Liver (tissue), 9 donors: ENCODE results near the gene SRD5A1. TPM values are rescaled to one million over a fixed set of nuclear protein-coding genes. Genes with fewer than 3 reads are reported as not detected.

Source experiments
- DNase-seq: peaks from one replicate; pipeline ENCODE4 v3.0.0-alpha.2; 2017; ENCODE audit warnings: low spot score
- H3K27ac ChIP-seq, 2 donors: one replicate each; pipeline ENCODE4 v1.7.0; 2013; ENCODE audit warnings: inconsistent platforms in 2 of 2, low read length in 2 of 2, control low read depth in 1 of 2, low read depth in 1 of 2, mild to moderate bottlenecking in 1 of 2
- H3K27me3 ChIP-seq, 4 donors: one replicate each; pipeline versions ENCODE4 v1.6.1 to v1.7.0; 2013; ENCODE audit warnings: low read length in 3 of 4, inconsistent platforms in 1 of 4, mild to moderate bottlenecking in 1 of 4, moderate library complexity in 1 of 4; ENCODE audit not compliant: control insufficient read depth in 4 of 4, insufficient read depth in 4 of 4
- H3K36me3 ChIP-seq, 4 donors: one replicate each; pipeline versions ENCODE4 v1.6.1 to v1.7.0; 2013; ENCODE audit warnings: low read length in 3 of 4, mild to moderate bottlenecking in 3 of 4, low read depth in 1 of 4, moderate library complexity in 1 of 4; ENCODE audit not compliant: control insufficient read depth in 4 of 4, insufficient read depth in 3 of 4
- H3K4me1 ChIP-seq, 4 donors: one replicate each; pipeline versions ENCODE4 v1.6.1 to v1.7.0; 2013; ENCODE audit warnings: low read length in 3 of 4, mild to moderate bottlenecking in 3 of 4, moderate library complexity in 1 of 4; ENCODE audit not compliant: control insufficient read depth in 4 of 4, insufficient read depth in 4 of 4
- H3K4me3 ChIP-seq, 3 donors: one replicate each; pipeline versions ENCODE4 v1.6.1 to v1.7.0; 2013; ENCODE audit warnings: low read length in 3 of 3, control low read depth in 1 of 3, low read depth in 1 of 3, mild to moderate bottlenecking in 1 of 3
- H3K9ac ChIP-seq, 2 donors: one replicate each; pipeline ENCODE4 v1.7.0; 2013; ENCODE audit warnings: low read length in 2 of 2, mild to moderate bottlenecking in 2 of 2, moderate library complexity in 2 of 2, control low read depth in 1 of 2, low read depth in 1 of 2
- H3K9me3 ChIP-seq, 4 donors: one replicate each; pipeline versions ENCODE4 v1.6.1 to v1.7.0; 2013; ENCODE audit warnings: low read length in 3 of 4; ENCODE audit not compliant: control insufficient read depth in 4 of 4
- EGR1 ChIP-seq, 2 donors: IDR thresholded peaks; 2 replicates each; pipeline ENCODE4 v1.6.1; 2016 to 2018; ENCODE audit warnings: antibody characterized with exemption in 2 of 2, low read depth in 2 of 2
- FOXA2 ChIP-seq: IDR thresholded peaks from 2 replicates; pipeline ENCODE4 v1.6.1; 2016; ENCODE audit warnings: antibody characterized with exemption
- GABPA ChIP-seq, 2 donors: IDR thresholded peaks in 1 of 2; conservative IDR thresholded peaks in 1 of 2; 2 replicates each; pipeline ENCODE4 v1.6.1; 2016; ENCODE audit warnings: antibody characterized with exemption in 2 of 2, mild to moderate bottlenecking in 1 of 2, moderate library complexity in 1 of 2
- HNF4A ChIP-seq, 2 donors: conservative IDR thresholded peaks; 2 replicates each; pipeline ENCODE4 v1.6.1; 2016; ENCODE audit warnings: antibody characterized with exemption in 2 of 2, mild to moderate bottlenecking in 2 of 2
- HNF4G ChIP-seq: IDR thresholded peaks from 2 replicates; pipeline ENCODE4 v1.6.1; 2016; ENCODE audit warnings: antibody characterized with exemption
- JUND ChIP-seq, 2 donors: IDR thresholded peaks; 2 replicates each; pipeline ENCODE4 v1.6.1; 2016; ENCODE audit warnings: antibody characterized with exemption in 2 of 2
- NR2F2 ChIP-seq: IDR thresholded peaks from 2 replicates; pipeline ENCODE4 v1.6.1; 2016; ENCODE audit warnings: antibody characterized with exemption
- RAD21 ChIP-seq, 2 donors: IDR thresholded peaks; 2 replicates each; pipeline ENCODE4 v1.6.1; 2016; ENCODE audit warnings: antibody characterized with exemption in 2 of 2, mild to moderate bottlenecking in 2 of 2
- RXRA ChIP-seq, 2 donors: IDR thresholded peaks; 2 replicates each; pipeline ENCODE4 v1.6.1; 2017 to 2018; ENCODE audit warnings: antibody characterized with exemption in 2 of 2, mild to moderate bottlenecking in 1 of 2
- TAF1 ChIP-seq: conservative IDR thresholded peaks from 2 replicates; pipeline ENCODE4 v1.6.1; 2016; ENCODE audit warnings: antibody characterized with exemption, mild to moderate bottlenecking
- WGBS: extraction: QIAGEN DNeasy Blood & Tissue Kit; methylation state at CpG from one replicate; pipeline ENCODE4 v1.1.7; 2013; 5-methylcytosine and 5-hydroxymethylcytosine counted together
- polyA plus RNA-seq, 2 donors: library from polyadenylated mRNA; stranded (reverse) in 1 of 2; unstranded in 1 of 2; fragments of 200-250 nt in 1 of 2; fragments of >200 nt in 1 of 2; fragmentation: Nextera tagmentation in 1 of 2; extraction: Ambion mirVana in 1 of 2; gene quantifications; one replicate each; pipeline versions ENCODE4 v1.2.1 to v1.2.3, GENCODE V29; 2013 to 2015
- total RNA-seq, 2 donors: library from RNA; depleted of rRNA; stranded (reverse); fragments of >200 nt; gene quantifications; one replicate each; pipeline ENCODE4 v1.2.3, GENCODE V29; 2014
- TF ChIP-seq, protein P1 (sequence below): fragments of 150-350 bp; IDR thresholded peaks from 2 replicates; pipeline ENCODE4 v1.5.1; 2017; ENCODE audit warnings: improper control_type of control experiment, low read depth, low read length; ENCODE audit not compliant: missing input control
- TF ChIP-seq, protein P2 (sequence below): IDR thresholded peaks from 2 replicates; pipeline ENCODE4 v1.6.1; 2016; ENCODE audit warnings: antibody characterized with exemption
- TF ChIP-seq, protein P3 (sequence below): IDR thresholded peaks from 2 replicates; pipeline ENCODE4 v1.6.1; 2016; ENCODE audit warnings: antibody characterized with exemption, mild to moderate bottlenecking
- donor health status: healthy.
- donor health status: healthy.
- donor health status: healthy.
- donor health status: healthy.
- donor health status: healthy.

The SRD5A1 gene
- total and polyA plus RNA-seq, 4 donors: 6.3 to 87.0 (median 47.7) TPM

DNA sequence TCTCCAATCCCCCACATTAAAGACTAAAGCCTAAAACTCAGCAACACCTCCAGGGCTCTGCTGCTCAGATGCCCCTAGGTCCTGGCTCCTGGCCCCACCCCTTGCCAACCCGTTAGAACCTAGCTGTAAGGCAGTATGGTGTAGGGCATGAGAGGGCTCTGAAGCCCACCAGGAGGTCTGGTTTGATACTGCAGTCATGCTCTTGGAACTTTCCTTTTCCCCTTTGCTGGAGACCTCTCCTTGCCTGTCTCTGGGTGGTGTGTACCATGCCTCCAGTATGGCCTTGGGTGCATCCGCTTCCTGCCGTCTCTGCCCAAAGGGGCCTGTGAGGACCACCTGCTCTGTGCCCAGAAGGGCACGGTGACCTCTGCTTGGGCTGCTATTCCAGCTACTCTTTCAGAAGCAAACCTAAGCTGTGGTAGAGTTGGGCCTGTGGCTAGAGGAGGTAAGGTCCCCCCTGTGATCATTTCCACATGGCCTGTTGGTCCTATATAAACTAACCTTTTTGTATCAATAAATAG lies 83.4 kb downstream of the SRD5A1 start (continued):
- TF ChIP-seq, protein P1, sequence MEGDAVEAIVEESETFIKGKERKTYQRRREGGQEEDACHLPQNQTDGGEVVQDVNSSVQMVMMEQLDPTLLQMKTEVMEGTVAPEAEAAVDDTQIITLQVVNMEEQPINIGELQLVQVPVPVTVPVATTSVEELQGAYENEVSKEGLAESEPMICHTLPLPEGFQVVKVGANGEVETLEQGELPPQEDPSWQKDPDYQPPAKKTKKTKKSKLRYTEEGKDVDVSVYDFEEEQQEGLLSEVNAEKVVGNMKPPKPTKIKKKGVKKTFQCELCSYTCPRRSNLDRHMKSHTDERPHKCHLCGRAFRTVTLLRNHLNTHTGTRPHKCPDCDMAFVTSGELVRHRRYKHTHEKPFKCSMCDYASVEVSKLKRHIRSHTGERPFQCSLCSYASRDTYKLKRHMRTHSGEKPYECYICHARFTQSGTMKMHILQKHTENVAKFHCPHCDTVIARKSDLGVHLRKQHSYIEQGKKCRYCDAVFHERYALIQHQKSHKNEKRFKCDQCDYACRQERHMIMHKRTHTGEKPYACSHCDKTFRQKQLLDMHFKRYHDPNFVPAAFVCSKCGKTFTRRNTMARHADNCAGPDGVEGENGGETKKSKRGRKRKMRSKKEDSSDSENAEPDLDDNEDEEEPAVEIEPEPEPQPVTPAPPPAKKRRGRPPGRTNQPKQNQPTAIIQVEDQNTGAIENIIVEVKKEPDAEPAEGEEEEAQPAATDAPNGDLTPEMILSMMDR: no peak
- no peak for TF ChIP-seq FOXA2
- no peak for TF ChIP-seq RXRA (IDR thresholded peaks at IDR 0.05)
- no peak for TF ChIP-seq GABPA (IDR thresholded peaks at IDR 0.05 in 1 of 2, conservative IDR thresholded peaks at IDR 0.05 in 1 of 2)
- TF ChIP-seq, protein P2, sequence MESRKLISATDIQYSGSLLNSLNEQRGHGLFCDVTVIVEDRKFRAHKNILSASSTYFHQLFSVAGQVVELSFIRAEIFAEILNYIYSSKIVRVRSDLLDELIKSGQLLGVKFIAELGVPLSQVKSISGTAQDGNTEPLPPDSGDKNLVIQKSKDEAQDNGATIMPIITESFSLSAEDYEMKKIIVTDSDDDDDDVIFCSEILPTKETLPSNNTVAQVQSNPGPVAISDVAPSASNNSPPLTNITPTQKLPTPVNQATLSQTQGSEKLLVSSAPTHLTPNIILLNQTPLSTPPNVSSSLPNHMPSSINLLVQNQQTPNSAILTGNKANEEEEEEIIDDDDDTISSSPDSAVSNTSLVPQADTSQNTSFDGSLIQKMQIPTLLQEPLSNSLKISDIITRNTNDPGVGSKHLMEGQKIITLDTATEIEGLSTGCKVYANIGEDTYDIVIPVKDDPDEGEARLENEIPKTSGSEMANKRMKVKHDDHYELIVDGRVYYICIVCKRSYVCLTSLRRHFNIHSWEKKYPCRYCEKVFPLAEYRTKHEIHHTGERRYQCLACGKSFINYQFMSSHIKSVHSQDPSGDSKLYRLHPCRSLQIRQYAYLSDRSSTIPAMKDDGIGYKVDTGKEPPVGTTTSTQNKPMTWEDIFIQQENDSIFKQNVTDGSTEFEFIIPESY: no peak

DNA sequence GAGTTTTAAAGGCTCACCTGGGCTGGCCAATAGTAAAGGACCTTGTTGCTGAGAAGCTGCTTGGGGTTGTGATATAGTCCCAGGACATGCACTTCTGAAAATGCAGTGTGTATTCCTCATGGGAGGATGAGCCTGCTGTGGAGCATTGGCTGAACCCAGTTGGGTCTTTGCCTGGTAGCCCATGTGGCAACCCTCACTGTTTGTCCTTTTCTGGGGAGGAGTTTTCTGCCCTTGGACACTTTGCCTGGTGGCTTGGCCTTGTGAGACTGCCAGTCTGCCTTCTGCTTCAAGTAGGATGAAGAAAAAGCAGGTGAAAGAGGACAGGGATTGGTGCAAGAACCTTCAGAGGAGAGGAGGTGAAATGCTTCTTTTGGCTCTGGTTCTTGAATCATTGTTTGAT lies 84.0 kb downstream of the SRD5A1 start:
- Histone ChIP-seq H3K36me3 (no peaks in the 10 kb centered on the region), H3K27ac (no peak overlapping the region), H3K4me3 (no peak overlapping the region), H3K4me1 (peaks cover 19 to 59% (median 50%) of the 10 kb centered on the region in 4 donors), H3K9me3 (no peaks in the 10 kb centered on the region), H3K27me3 (no peaks in the 10 kb centered on the region), H3K9ac (no peak overlapping the region)
- peak; percentile 29 for DNase-seq
- TF ChIP-seq, protein P2: no peak
- TF ChIP-seq RXRA (IDR thresholded peaks at IDR 0.05) (peak; percentile 24 to 49), HNF4G (no peak), GABPA (IDR thresholded peaks at IDR 0.05 in 1 of 2, conservative IDR thresholded peaks at IDR 0.05 in 1 of 2) (no peak), TAF1 (no peak), JUND (IDR thresholded peaks at IDR 0.05) (peak in 1 of 2 donors; percentile 9), RAD21 (IDR thresholded peaks at IDR 0.05) (peak; percentile 8 to 40), HNF4A (conservative IDR thresholded peaks at IDR 0.05) (peak; percentile 48 to 58)

DNA sequence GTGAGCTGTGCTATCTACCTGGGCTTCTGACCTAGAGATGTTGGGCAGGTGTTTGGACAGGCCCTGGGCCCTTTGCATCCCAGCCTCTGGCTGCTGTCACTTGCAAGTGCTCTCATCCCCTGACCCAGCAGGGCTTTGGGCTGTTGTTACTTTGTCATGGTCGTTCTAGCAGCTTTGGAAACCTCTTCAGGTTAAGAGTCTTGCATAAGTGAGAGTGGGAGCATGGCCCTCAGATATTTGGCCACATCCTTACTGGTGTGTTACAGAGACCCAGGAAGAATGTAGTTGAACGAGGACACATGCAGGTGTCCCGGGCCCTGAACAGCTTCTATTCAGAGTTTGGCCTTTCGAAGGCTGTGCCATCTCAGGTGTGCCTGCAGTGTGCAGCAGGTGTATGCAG lies 84.4 kb downstream of the SRD5A1 start:
- no peaks in the 10 kb centered on the region for H3K36me3 ChIP-seq
- H3K4me1 ChIP-seq: peaks cover 19 to 61% (median 51%) of the 10 kb centered on the region in 4 donors
- DNase-seq: peak; percentile 14
- H3K27me3 ChIP-seq: no peaks in the 10 kb centered on the region
- H3K4me3 ChIP-seq: no peak overlapping the region
- H3K9ac ChIP-seq: no peak overlapping the region
- WGBS: 76% methylated on average over 4 of the region's 4 CpGs
- H3K9me3 ChIP-seq: no peaks in the 10 kb centered on the region
- no peak overlapping the region for H3K27ac ChIP-seq
- TF ChIP-seq NR2F2: no peak
- TF ChIP-seq, protein P3, sequence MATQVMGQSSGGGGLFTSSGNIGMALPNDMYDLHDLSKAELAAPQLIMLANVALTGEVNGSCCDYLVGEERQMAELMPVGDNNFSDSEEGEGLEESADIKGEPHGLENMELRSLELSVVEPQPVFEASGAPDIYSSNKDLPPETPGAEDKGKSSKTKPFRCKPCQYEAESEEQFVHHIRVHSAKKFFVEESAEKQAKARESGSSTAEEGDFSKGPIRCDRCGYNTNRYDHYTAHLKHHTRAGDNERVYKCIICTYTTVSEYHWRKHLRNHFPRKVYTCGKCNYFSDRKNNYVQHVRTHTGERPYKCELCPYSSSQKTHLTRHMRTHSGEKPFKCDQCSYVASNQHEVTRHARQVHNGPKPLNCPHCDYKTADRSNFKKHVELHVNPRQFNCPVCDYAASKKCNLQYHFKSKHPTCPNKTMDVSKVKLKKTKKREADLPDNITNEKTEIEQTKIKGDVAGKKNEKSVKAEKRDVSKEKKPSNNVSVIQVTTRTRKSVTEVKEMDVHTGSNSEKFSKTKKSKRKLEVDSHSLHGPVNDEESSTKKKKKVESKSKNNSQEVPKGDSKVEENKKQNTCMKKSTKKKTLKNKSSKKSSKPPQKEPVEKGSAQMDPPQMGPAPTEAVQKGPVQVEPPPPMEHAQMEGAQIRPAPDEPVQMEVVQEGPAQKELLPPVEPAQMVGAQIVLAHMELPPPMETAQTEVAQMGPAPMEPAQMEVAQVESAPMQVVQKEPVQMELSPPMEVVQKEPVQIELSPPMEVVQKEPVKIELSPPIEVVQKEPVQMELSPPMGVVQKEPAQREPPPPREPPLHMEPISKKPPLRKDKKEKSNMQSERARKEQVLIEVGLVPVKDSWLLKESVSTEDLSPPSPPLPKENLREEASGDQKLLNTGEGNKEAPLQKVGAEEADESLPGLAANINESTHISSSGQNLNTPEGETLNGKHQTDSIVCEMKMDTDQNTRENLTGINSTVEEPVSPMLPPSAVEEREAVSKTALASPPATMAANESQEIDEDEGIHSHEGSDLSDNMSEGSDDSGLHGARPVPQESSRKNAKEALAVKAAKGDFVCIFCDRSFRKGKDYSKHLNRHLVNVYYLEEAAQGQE: no peak
- no peak for TF ChIP-seq EGR1 (IDR thresholded peaks at IDR 0.05; ENCODE audit: low read depth in 2 of 2)
